Vagina (tissue), 2 donors: Measurements from ENCODE around the gene PBXIP1.

Experiments used
- POLR2A ChIP-seq, 2 donors: fragments of 450-650 bp; IDR thresholded peaks; one replicate each; pipeline ENCODE4 v1.6.1; 2017; ENCODE audit warnings: antibody characterized with exemption in 2 of 2, mild to moderate bottlenecking in 2 of 2, moderate library complexity in 2 of 2
- TF ChIP-seq, protein P1 (sequence below), 3 experiments: fragments of 450-650 bp in 2 of 3; fragments of 200-600 bp in 1 of 3; sonication (generic) in 1 of 3; IDR thresholded peaks; one replicate each; pipeline ENCODE4 v1.5.1; 2017 to 2019; ENCODE audit warnings: antibody characterized with exemption in 3 of 3, mild to moderate bottlenecking in 2 of 3, moderate library complexity in 2 of 3

GRCh38 chr1:154969246-154969645 is 13.3 kb upstream of the PBXIP1 start:
- TF ChIP-seq POLR2A (IDR thresholded peaks at IDR 0.05): no peak
- TF ChIP-seq, protein P1, sequence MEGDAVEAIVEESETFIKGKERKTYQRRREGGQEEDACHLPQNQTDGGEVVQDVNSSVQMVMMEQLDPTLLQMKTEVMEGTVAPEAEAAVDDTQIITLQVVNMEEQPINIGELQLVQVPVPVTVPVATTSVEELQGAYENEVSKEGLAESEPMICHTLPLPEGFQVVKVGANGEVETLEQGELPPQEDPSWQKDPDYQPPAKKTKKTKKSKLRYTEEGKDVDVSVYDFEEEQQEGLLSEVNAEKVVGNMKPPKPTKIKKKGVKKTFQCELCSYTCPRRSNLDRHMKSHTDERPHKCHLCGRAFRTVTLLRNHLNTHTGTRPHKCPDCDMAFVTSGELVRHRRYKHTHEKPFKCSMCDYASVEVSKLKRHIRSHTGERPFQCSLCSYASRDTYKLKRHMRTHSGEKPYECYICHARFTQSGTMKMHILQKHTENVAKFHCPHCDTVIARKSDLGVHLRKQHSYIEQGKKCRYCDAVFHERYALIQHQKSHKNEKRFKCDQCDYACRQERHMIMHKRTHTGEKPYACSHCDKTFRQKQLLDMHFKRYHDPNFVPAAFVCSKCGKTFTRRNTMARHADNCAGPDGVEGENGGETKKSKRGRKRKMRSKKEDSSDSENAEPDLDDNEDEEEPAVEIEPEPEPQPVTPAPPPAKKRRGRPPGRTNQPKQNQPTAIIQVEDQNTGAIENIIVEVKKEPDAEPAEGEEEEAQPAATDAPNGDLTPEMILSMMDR (IDR thresholded peaks at IDR 0.05): no peak
